NCI-H82 (cell line): Measurements from ENCODE around the gene SKIC2.
A peak's percentile ranks its signal among the peaks of the same experiment; 100 is the strongest.
"Not testable (repeated sequence)": the region's sequence is repeated elsewhere in the genome, so short reads cannot be mapped to it uniquely, and the experiment has no call there.

Experiments
- DNase-seq: peaks from one replicate; lab custom pipeline; 2025; lab: John Stamatoyannopoulos, UW

Gene SKIC2

GRCh38 chr6:31969712-31970603 is 11.0 kb downstream of the SKIC2 start:
- no peak for DNase-seq

GRCh38 chr6:31970604-31971271 is 11.8 kb downstream of the SKIC2 start:
- peak; percentile 48 for DNase-seq

GRCh38 chr6:31971279-31971992 is 12.5 kb downstream of the SKIC2 start:
- DNase-seq, result no peak

DNA sequence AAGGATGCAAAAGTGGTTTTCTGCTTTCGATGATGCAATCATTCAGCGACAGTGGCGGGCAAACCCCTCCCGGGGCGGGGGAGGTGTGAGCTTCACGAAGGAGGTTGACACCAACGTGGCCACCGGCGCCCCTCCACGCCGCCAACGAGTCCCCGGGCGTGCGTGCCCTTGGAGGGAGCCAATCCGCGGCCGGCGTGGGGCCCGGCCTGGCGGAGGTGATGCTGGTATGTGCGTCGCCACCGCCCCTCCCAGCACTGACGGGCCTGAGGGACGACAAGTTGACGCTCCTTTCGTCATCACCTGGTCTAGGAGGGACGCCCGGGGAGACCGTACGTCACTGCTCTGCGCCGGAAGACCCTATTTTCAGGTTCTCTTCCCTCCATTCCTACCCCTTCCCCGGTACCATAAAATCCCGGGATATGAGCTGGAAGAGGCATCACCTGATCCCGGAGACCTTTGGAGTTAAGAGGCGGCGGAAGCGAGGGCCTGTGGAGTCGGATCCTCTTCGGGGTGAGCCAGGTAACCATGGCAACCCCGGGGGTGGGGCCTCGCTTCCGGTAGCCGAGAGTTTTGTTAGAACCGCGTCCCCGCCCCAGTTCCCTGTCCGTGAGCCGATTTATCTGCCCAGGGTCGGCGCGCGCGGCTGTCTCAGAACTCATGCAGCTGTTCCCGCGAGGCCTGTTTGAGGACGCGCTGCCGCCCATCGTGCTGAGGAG is 13.2 kb downstream of the SKIC2 start, which contains the start of gene DXO:
DXO (minus strand) TSS at position 146 of the 716 bp plus-strand sequence. CDS start 463 bp downstream, outside the sequence.
- DNase-seq, result peak; percentile 99

DNA sequence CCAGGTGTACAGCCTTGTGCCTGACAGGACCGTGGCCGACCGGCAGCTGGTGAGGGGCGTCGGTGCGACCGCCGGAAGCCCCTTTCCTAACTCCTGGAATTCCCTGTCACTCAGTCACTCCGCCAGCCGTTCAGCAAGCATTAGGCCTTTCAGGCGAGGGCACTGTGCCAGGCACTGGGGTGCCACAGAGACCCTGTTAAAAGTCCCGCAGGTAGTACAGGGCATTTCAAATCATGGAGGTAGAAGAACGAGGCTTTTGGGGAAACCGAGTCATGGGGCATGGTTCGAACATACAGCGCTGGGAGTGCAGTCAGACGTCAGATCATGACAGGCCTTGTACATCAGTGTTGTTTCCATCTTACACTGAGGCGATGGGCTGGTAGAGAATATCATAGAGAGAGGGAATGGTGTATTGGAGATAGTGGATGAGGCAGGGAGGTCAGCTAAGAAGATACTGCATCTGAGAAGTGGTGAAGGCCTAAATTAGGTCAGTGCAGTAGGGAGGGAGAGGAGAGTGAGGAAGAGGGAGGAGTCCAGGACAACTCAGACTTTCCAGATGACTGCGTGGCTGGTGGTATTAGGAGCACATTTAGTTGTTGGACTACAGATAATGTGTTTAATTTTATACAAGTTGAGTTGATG is 13.9 kb downstream of the SKIC2 start:
- DNase-seq, result peak; percentile 32

- not testable (repeated sequence) for DNase-seq
Measured at GRCh38 chr6:31976065-31976464, 17.1 kb downstream of the SKIC2 start.

DNA sequence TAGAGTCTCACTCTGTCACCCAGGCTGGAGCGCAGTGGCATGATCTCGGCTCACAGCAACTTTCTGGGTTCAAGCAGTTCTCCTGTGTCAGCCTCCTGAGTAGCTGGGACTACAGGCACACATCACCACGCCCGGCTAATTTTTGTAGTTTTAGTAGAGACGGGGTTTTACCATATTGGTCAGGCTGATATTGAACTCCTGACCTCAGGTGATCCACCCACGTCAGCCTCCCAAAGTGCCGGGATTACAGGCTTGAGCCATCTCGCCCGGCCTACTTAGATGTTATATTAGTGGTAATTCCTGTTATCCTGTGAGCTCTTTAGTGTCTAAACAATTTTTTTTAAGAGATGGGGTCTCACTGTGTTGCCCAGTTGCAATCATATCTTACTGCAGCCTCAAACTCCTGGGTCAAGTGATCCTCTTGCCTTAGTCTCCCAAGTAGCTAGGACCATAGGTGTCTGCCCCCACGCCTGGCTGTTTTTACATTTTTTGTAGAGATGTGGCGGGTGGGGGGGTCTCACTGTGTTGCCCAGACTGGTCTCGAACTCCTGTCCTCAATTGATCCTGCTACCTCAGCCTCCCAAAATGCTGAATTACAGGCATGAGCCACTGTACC is 18.9 kb downstream of the SKIC2 start:
- no peak for DNase-seq

DNA sequence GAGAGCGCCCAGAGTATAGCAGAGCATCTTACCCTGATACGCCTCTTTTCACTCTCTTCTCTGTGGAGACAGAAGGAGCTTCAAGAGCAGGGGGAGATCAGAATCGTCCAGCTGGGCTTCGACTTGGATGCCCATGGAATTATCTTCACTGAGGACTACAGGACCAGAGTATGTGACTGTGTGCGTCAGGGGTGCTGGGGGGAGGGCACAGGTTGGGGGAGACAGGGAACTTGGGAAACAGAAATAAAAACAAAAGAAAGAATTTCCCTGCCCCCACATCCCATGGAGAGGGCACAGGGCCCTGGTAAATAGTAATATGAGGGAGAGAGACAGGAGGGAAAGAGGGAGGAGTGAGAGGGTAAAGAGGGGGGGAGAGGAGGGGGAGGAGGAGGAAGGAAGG is 19.9 kb downstream of the SKIC2 start:
- no peak for DNase-seq

DNA sequence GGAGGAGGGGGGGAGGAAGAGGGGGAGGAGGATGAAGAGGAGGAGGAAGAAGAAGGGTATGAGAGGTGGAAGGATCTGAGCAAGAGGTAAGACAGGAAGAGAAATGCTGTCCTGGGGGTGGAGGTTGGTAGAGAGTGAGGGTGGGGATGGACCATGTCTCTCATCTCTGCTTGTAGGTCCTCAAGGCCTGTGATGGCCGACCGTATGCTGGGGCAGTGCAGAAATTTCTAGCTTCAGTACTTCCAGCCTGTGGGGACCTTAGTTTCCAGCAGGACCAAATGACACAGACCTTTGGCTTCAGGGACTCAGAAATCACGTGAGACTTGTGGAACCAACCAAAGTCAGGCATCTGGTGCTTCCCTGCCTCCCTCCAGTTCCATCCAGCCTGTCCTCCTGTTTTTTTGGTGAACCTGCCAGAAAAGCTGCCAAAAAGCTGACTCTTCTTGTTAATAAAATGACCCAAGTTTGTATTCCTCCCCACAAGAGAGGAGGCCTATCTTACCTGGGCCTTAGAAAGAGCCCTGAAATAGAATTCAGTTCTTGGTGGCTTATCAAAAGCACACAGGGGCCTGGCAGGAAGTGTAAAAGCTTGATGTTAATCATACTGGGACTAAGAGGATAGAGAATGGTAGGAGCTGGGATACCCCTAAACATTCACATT is 20.4 kb downstream of the SKIC2 start:
- no peak for DNase-seq

GRCh38 chr6:31980195-31980876 is 21.4 kb downstream of the SKIC2 start:
- DNase-seq, result not testable (repeated sequence)

DNA sequence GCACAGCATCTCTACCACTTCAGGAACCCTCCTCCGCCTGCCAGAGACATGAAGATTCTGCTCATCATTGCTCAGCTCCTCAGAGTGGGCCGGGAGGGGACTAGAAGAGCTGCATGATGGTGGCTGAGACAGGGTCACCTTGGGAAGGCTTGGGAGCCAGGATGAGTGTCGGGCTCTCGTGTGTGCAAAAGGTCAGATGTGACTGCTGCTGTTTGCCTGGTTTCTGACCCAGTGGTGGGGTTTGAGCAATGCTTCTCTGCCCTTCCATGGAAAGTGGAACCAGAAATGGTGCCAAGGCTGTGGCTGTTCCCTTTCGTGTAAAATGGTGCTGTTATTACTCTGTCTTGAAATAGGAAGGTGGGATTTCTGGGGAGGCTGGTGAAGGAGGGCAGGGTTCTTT is 22.0 kb downstream of the SKIC2 start:
- not testable (repeated sequence) for DNase-seq

DNA sequence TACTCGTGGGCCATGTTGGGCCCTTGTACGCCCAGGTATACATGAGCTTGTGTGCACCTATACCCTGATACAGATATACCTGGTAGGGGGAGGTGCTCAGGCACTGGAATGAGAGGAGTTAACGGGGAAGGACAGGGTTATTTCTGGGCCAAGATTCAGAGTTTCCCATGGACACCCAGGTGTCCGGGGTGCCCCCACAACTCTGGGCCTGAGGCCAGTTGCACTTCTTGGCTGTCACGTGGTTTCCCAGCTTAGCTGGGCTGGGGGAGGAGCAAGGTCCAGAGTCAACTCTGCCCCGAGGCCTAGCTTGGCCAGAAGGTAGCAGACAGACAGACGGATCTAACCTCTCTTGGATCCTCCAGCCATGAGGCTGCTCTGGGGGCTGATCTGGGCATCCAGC is 22.8 kb downstream of the SKIC2 start, which contains the start of gene C4A:
C4A (plus strand) TSS at position 314 of the 400 bp plus-strand sequence; CDS start at position 365, 51 bp downstream.
- DNase-seq, result not testable (repeated sequence)

DNA sequence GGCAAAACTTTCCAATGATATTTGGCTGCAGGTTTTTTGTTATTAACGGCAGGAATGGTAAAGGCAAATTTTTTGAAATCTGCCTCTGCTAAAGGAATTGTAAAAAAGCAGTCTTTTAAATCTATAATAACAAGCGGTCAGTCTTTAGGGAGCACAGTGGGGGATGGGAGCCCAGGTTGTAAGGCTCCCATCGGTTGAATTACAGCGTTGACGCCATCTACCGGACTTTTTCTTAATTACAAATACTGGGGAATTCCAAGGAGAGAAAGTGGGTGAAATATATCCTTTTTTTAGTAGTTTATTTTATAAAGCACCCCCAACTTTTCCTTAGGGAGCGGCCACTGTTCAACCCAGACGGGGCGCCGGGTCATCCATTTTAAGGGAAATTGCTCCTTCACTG is 30.4 kb downstream of the SKIC2 start:
- not testable (repeated sequence) for DNase-seq

GRCh38 chr6:31994421-31994820 is 35.4 kb downstream of the SKIC2 start:
- not testable (repeated sequence) for DNase-seq

- DNase-seq, result not testable (repeated sequence)
Measured at GRCh38 chr6:31996385-31996784, 37.4 kb downstream of the SKIC2 start.

DNA sequence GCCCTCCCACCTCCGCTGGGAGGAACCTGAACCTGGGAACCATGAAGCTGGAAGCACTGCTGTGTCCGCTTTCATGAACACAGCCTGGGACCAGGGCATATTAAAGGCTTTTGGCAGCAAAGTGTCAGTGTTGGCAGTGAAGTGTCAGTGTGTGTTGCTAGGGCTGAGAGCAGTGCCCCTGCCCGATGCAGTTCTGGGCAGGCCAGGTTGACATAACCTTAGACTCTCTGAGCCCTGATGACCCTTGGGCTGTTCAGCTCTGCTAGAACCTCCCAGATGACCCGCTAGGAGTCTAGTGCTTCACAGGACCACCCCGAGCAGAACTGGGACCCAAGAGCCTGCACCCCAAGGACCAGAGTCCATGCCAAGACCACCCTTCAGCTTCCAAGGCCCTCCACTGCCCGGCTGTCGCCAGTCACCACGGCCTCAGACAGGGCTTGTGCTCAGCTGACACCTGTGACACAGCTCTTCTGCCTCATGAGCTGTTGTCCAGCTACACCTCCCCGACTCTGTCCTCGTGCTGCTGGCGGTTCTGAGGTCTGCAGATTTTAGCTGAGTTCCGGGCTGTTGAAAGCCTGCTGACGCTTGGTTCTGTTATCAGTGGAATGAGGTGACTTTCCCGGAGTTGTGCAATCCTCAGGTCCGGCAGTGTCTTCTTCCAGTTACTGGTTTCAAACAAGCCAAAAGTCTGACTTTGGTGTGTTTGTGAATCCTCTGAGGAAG is 43.7 kb downstream of the SKIC2 start:
- DNase-seq, result not testable (repeated sequence)

DNA sequence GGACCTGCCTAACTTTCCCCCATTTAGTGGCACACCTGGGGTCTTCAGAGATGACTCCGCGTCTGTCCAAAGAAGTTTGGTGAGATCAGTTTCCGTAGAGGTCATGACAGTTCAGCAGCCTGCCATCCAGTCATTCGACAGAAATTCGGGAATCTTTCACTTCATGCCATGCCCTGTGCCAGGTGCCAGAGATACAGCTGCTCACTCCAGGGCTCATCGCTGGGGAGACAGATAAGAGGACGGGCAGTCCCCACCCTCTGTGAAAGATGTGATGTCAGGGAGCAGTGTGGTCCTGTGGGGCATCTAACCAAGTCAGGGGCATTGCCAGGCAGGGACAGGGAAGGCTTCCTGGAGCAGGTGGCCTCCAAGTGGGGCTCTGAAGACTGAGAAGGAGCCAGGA is 44.3 kb downstream of the SKIC2 start:
- not testable (repeated sequence) for DNase-seq

GRCh38 chr6:32004393-32004792 is 45.4 kb downstream of the SKIC2 start:
- DNase-seq, result not testable (repeated sequence)
